ENCODE data around the gene ETV4.
"Not testable (repeated sequence)": the region's sequence is repeated elsewhere in the genome, so short reads cannot be mapped to it uniquely, and the experiment has no call there.

Gene ETV4

GRCh38 chr17:43543300-43543699, 2.8 kb downstream of the ETV4 start:
- DNase-seq: no peak

GRCh38 chr17:43542859-43543258, 3.3 kb downstream of the ETV4 start:
- DNase-seq: no peak

- DNase-seq: no peak
These were observed 5.1 kb downstream of the ETV4 start for GRCh38 chr17:43540821-43541674.

- DNase-seq: peak; percentile 45
These were observed 9.7 kb downstream of the ETV4 start for GRCh38 chr17:43536236-43536992.

GRCh38 chr17:43534909-43535308, 11.2 kb downstream of the ETV4 start:
- DNase-seq: no peak

- DNase-seq: no peak
These were observed 12.4 kb downstream of the ETV4 start for GRCh38 chr17:43533699-43534098.

- no peak for DNase-seq
These were observed 13.6 kb downstream of the ETV4 start for GRCh38 chr17:43532581-43532980.

- DNase-seq: no peak
These were observed 14.2 kb downstream of the ETV4 start for GRCh38 chr17:43531955-43532354.

- peak; percentile 31 for DNase-seq
These were observed 15.1 kb downstream of the ETV4 start for GRCh38 chr17:43531082-43531378.

GRCh38 chr17:43530288-43531081, 15.7 kb downstream of the ETV4 start:
- DNase-seq: peak; percentile 80

GRCh38 chr17:43529947-43530287, 16.2 kb downstream of the ETV4 start:
- no peak for DNase-seq

- no peak for DNase-seq
These were observed 16.9 kb downstream of the ETV4 start for GRCh38 chr17:43528988-43529814.

GRCh38 chr17:43528319-43528987, 17.7 kb downstream of the ETV4 start:
- no peak for DNase-seq

GRCh38 chr17:43526886-43527648, 19.1 kb downstream of the ETV4 start:
- DNase-seq: no peak

GRCh38 chr17:43524945-43525575, 21.1 kb downstream of the ETV4 start:
- DNase-seq: no peak

GRCh38 chr17:43521389-43521788, 24.8 kb downstream of the ETV4 start:
- no peak for DNase-seq

GRCh38 chr17:43517615-43518386, 28.3 kb downstream of the ETV4 start:
- no peak for DNase-seq

GRCh38 chr17:43517161-43517560, 29.0 kb downstream of the ETV4 start:
- no peak for DNase-seq

- peak; percentile 60 for DNase-seq
These were observed 30.5 kb downstream of the ETV4 start for GRCh38 chr17:43515656-43516055.

- not testable (repeated sequence) for DNase-seq
These were observed 34.9 kb downstream of the ETV4 start for GRCh38 chr17:43511199-43511598.

Data from NCI-H2171 treated with DMSO at 0.1 percent for 48 hours (cell line).